Inferior parietal cortex (tissue), 1 donor: ENCODE measurements around the gene RAB2B.

Experiments
- DNase-seq: peaks from one replicate; pipeline ENCODE4 v3.0.0-alpha.2; 2016; ENCODE audit errors: extremely low spot score

The RAB2B gene

DNA sequence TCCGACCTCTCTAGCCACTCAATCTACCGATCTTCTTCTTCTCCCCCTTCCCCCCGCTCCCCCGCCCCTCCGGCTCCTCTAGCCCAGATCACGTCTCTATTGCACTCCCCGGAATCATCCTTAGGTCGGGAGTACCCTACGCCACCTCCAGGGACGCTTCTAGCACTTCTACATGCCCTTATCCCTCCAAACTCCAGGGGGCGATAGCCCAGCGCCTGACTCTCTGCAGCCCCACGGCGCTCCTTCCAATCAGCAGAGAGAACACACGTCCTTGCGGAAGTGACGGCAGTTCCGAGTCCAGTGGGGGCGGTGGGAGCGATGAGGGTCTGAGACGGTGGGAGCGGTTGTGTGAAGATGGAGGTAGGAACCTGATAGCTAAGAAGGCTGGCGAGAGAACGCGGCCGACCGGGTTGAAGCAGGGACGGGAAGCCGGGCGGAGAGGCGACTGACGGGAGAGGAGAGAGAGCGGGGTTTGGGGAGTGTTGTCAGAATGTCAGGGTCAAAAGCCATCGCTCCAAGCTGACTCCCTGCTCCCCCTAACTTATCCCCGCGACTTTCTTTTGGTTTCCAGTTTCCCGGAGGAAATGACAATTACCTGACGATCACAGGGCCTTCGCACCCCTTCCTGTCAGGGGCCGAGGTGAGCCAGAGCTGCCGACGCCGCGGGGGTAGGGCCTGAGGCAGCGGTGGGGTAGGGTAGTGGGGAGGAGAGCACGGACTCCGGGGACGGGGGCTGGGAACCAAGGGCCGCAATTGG lies at the start of gene RAB2B, which contains the start of gene TOX4:
RAB2B (minus strand) TSS at position 35 of the 757 bp plus-strand sequence. CDS start 87 bp downstream, outside the sequence.
TOX4 (plus strand) TSS at position 271 of the 757 bp plus-strand sequence; CDS start at position 355, 84 bp downstream.
- DNase-seq = peak; percentile 99

DNA sequence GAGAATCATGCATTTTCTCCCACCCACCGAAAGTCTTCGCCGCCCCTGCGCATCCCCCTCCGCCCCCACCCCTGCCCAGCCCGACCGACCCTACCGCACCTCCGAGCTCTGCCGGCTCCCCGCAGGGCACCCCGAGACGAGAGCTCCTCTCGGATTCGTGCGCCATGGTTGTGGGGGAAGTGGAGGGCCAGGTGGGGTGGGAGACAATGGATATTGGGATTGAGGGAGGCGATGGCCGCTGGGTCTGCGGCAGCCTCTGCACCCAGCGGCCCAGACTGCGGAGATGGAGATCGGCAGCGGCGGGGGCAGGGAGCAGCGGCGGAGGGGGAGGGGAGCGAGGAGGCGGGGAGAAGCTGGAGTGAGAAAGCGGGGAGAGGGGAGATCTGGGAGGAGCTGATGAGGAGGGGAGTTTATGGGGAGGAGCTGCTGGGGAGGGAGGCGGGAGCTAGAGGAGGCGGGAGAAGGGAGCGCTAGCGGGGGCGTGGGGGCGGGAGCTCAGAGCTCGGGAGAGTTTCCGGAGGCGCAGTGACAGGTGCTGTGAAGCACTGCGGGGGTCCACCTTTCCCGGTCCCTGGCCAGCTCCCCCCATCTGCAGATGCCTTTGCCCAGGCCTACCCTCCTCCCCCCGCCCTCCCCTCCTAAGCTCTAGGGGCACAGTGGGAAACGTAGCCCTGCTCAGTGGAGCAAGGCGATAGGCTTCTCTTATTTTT lies 49.4 kb upstream of the RAB2B start, which contains the start of gene SALL2:
SALL2 (minus strand) TSS at position 385 of the 710 bp plus-strand sequence; CDS start at position 166, 219 bp downstream.
- DNase-seq = no peak

DNA sequence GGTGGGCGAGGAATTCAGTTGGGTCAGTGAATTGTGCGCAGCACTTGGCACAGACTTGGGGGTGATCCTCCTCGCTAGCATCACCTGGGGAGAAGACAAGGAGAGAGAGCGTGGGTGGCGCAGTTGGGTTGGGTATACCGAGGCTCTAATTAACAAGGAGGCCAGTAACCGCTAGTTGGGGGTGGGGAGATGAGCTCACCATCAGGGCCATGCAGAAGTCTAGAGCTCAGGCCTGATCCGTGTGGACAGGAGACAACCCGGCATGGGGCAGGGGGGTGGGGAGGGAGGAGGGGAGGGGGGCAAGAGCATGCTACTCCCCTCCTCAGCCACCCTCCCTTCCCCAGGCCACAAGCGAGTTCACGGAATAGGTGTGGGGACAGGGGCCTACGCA lies 48.8 kb upstream of the RAB2B start:
- no peak for DNase-seq

DNA sequence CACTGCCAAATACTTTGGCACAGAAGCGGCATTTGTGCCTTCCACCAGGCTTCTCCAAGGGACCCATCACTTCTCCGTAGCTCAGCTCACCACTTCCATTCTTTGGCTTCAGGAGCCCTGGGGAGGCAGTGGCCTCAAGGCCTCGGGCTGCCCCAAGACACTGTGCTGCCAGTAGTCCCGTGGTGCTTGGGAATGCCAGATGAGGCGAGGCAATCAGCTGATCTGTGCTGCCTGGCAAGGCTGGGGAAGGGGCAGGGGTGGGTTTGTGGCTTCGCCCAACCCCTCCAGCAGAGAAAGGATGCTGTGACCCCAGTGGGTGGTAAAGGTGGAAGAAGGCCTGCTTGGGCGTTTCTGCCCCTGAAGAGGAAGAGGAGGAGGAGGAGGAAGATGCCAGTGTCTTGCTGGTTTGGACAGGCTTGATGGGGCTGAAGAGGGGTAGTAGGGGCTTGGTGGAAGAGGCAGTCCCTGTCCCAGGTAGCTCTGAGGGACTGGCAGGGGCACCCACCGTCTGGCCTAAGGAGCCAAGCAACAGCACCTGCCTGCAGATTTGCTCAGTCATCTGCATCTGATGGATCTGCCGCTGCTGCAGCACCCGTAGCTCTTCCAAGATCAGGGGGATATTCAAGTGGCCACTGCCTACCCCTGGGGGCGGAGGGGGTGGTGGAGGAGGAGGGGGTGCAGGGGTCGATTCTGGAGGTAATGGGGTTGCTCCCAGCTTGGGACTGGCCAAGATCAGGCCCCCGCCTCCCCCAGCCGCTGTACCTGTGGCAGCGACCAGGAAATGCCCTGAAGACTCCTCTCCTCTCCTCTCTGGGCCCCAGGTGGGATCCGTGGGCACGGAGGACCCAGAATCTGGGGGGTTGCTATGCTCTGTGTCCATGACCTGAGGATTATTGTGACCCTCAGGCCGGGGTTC lies 48.1 kb upstream of the RAB2B start:
- DNase-seq = no peak

DNA sequence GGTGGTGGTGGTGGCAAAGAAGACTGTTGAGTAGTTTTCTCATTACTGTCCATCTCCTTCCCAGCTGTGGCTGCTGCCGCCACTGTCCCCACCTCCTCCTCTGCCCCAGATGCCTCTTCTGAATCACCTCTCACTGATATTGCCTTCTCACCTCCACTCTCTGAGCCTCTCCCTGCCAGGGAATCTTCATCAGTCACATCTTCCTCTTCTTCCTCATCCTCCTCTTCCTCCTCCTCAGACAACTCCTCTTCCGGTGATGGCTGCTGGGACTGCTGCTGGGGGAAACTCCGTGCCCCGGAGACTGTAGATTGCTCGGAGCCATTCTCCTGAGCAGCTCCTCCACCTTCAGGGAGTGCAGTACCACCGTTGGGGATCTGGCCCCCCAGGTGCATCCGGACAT lies 46.4 kb upstream of the RAB2B start:
- no peak for DNase-seq

DNA sequence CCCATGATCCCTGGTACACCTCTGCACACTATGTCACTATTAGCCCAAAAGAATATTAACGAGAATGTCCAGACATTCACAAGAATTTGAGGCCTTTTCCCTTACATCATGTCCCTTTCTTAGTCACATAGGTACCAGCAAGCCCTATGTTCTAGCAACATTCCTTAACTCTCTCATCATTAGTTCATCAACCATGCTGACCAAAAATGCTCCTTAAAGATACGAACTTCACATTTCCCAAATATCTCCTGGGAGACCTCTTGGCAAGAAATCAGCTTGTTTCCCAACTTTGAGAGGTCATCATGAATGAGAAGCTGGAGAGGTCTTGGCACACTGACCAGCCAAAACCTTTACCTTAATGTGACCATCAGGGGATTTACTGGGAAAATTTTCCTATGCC lies 44.7 kb upstream of the RAB2B start:
- no peak for DNase-seq

DNA sequence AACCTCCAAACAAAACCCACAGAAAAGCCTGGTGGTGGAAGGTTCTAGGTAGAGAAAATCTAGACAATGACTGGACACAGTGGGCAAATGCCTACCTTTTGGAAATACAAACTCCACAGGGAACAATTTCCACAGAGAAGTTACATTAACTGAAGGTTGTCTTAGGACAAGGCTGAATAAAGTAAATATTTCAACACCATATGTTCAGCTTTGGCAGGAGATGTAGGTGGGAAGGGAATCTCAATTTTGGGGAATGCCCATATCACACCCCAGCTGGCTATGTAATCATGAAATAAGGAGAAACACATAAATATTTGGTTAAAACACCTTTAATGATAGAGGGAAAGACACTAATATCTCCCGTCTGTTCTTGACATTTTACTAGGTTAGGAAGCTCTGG lies 44.0 kb upstream of the RAB2B start:
- DNase-seq = no peak

DNA sequence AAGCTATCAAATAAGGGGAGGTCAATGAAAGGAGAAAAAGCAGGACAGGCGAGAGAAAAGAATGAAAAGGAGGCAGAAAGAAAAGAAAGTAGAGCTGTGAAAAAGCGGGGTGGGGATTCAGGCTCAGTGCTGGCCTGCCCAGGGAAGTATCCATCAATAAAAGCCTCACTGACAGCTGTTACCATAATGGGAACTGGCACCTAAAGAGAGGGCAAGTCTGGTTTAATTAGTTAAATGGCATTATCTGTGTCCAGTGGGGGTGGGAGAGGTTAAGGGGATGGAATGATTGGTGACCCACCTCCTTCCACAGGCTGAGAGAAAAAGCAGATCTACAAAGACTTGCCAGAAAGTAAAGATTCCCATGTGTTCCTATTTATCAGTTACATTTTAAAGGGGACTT lies 42.0 kb upstream of the RAB2B start:
- DNase-seq = no peak

DNA sequence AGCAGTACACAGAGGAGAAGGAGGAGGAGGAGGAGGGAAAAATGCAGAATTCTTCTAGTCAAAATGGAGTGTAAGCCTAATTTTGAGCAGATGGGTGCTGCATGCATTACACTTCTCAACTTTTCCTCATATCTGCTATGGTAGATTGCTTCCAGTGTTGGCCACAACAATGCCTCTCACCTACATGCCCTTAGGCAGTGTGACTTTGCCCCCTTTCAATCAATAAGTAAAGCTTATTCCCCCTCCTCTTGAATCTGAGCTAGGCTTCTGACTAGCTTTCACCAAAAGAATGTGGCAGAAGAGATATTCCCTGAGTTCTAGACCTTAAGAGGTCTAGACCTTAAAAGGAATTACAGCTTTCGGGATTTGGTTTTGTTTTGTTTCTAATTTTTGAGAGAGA lies 37.6 kb upstream of the RAB2B start:
- no peak for DNase-seq

DNA sequence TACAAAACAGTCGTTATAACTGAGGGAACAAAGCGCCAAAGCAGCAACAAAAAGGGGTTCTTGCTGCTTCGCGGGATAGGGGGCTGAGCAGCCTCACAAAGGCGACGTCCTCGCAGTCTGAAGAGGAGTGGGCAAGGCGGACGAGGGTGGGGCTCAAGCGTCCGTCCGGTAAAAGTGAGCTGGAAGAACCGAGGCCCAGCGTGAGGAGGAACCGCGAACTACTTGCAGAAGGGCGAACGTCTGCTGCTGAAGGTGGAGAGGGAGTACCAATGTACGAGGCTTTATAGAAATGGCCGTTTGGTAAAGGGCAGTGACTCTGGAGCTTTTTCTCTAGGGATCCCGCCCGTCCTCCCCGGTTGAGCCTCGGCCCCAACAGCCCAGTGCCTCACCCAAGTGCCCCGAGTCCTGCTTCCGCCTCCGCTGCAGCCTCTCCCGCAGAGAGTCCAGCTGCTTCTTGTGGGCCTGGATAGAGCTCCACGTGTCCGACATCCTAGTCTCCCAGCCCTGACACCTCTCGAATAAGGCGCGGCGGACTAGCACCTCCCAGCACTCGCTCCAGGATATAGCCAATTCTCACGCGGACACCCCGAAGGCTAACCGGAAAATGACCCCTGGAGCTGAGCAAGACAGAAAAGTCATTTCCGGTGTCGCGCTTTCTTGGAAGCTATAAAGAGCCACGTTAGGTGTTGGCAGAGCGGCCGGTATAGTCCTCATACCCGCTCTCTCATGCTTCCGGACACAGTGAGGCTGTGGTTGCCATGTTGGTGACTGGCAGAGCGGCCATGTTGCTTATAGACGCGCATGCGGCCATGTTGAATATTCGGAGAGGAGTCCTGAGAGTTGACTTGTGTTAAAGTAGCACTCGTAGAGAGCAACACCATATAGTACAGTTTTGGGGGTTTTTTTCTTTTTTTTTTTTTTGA lies 34.2 kb upstream of the RAB2B start, which contains the start of gene METTL3:
METTL3 (minus strand) TSS at position 606 of the 923 bp plus-strand sequence; CDS start at position 489, 117 bp downstream.
- peak; percentile 99 for DNase-seq

DNA sequence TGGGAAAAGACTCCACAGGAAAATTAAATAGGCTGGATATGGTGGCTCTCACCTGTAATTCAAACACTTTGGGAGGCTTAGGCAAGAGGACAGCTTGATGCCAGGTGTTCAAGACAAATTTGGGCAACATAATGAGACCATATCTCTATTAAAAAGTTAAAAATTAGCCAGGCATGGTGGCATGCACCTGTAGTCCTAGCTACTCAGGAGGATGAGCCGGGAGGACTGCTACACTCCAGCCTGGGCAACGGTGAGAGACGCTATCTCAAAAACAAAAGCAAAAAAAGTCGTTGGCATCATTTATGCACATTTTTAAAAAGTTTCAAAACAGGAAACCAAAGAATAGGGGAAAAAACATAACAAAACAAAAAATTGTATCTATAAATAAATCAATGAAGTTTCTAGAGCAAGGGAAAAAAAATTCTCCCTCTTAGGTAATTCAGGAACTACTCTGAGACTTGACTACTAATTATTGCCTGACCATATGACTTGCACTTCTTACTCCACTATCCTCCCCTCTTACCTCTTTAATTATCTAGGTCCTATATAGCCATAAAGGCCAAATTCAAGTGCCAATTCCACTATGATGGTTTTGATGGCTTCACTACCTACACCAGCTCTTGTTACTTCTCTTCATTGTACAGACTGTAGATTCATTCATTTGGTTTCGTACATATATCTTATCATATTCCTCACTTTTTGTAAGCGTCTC lies 32.8 kb upstream of the RAB2B start:
- DNase-seq = no peak

DNA sequence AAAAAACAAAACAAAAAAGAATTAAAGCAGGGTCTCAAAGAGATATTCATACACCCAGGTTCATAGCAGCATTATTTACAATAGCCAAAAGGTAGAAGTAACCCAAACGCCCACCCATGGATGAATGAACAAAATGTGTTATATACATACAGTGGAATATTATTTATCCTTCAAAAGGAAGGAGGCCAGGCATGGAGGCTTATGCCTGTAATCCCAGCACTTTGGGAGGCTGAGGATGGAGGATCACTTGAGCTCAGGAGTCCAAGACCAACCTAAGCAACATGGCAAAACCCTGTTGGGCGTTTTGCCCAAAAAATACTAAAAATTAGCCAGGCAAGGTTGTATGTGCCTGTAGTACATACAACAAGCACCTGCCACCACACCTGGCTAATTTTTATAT lies 29.8 kb upstream of the RAB2B start:
- DNase-seq = no peak

DNA sequence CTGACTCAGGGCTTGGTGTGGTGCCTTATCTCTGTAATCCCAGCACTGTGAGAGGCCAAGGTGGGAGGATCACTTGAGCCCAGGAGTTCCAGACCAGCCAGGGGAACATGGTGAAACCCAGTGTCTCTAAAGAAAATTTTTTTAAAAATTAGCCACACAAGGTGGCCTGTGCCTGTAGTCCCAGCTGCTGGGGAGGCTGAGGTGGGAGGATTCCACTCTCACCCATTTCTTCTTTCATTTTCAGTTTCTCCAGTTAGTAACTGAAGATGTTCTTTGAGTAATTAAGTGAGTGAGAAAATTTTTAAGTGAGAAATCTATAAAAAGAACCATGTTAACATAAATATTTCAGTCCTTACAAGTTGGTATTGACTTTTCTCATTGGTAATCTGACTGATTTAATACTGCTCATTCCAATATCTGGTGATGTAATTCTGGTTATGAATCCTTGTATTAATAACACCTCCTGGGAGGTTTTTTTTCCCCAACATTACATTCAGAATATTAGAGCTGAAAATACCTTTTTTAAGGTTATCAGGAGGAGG lies 28.3 kb upstream of the RAB2B start:
- DNase-seq = no peak

DNA sequence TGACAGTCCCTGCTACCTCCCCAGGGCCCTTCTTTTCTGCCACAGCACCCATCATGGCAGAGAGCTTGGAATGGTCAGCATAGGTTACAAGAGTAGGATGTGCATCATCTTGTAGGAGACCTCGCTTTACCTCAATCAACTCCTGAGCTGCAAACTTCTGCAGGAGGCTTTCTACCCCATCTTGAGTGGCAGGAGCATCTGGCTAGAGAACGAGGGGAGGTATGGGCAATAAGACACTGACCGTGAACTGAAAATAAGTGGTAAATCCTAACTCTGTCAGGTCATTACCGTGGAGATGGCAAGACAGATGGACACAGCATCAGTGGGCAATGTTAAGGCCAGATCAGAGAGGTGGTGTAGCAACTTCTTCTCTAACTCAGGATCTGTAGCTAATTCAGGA lies 26.6 kb upstream of the RAB2B start:
- no peak for DNase-seq

DNA sequence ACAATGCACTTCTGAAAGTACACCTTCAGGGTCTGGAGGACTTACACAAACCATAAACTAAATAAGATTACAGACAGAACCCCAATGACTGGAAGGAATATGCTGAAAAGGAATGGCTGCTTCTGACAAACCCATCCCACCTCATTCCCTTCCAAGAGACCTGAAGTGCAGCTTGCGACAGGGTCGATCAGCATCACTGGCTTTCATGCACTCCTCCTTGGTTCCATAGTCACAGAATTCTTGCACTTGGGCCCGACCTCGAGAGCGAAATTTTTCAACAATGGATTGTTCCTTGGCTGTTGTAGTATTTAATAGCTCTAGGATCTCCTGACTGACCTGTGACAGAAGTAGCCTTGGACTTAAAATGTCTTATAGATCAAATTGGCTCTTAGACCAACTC lies 24.8 kb upstream of the RAB2B start:
- no peak for DNase-seq

DNA sequence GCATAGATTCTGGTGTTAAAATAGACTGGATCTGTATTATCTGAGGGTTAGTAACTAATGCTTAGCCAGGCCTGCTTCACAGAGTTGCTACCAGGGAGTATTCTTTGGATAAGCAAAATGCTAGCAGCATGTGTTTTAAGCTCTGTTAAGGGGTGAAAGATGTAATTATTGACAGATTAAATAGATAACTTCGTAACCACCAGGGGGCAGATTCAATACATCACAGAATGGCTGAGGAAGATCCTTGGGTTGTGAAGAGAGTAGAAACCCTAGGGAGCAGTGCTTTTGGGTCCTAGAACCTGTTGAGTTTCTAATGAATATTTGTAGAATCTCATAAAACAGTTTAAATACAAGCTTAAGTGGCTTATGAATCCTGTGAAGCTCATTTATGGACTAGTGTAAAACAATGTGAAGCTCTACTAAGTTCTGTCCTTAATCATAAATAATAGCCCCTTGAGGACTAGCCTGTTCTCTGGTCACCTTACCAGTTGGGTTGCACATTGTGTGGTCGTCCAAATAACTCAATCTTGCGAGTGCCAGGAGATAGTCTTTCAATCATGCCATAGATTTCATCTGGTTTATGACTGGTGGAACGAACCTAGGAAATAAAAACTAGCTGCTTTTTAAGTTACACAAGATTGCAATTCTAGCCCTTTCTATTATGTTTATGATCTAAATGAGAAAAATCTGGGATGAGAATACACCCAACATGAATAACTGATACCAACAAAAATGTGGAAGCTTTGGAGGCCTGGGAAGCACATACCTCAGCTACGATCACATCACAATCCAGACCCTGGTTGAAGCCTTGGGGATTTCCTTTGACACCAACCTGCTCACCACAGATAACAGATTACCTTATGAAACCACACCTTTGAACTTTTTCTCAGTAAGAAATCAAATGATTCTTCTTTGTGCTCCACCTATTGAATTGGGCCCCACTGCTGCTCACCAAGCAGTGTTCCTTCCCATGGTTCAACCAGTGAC lies 22.1 kb upstream of the RAB2B start:
- DNase-seq = peak; percentile 62

DNA sequence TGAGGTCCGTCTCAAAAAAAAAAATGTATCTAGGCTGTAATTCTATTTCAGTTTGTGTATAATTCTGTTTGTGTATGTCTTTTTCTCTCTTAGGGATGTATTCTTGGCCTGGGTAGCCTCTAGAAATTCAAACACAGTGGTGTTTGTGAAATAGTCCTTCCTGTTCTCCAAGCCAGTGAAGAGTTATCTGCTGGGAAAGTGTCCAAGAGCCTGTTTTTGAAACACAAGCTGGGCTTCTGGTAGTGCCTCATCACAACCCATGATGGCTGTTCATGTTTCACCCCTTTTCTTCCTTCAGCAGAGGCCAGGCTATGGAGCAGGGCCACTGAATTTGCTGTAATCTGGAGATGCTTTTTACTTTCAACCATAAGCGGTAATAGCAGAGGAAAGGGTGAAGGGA lies 19.7 kb upstream of the RAB2B start:
- DNase-seq = no peak

DNA sequence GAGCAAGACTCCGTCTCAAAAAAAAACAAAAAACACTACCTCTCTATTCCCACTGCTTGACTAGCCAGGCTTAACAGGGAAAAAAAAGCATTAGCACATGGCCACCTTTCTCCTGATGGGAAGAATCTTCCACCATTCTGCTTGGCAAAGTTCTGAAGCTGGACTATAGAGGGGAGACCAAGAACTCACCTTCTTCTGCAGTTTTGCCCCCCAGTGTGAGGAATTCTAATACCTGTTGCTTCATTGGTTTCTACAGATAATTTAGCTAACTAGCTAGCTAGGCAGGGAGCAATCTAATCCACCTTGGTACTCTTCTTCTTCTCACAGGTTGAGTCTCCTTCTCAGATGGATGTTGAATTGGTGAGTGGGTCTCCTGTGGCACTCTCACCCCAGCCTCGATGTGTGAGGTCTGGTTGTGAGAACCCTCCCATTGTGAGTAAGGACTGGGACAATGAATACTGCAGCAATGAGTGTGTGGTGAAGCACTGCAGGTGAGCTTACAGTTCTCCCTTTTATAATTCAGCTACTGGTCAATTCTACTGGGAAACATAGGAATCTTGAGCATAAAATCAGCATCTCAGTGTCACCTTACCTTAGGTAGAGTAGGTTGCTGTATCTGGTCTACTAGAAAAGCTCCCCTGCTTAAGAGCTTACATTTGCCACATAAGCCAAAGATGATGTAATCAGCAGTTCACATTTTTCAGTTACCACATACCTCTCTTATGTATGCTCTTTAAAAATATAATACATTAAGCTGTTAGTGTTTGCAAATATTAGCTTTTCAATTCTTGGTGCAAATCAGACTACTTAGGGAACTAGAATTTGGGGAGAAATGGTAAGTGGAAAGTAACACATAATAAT lies 18.4 kb upstream of the RAB2B start:
- no peak for DNase-seq
